Measurements from ENCODE around the gene CYP2A7. TPM values are rescaled to one million over a fixed set of nuclear protein-coding genes. Genes with fewer than 3 reads are reported as not detected.
"Not testable (repeated sequence)": the region's sequence is repeated elsewhere in the genome, so short reads cannot be mapped to it uniquely, and the experiment has no call there.

The CYP2A7 gene
- total RNA-seq, 1 donor from 2014 or later = not detected

DNA sequence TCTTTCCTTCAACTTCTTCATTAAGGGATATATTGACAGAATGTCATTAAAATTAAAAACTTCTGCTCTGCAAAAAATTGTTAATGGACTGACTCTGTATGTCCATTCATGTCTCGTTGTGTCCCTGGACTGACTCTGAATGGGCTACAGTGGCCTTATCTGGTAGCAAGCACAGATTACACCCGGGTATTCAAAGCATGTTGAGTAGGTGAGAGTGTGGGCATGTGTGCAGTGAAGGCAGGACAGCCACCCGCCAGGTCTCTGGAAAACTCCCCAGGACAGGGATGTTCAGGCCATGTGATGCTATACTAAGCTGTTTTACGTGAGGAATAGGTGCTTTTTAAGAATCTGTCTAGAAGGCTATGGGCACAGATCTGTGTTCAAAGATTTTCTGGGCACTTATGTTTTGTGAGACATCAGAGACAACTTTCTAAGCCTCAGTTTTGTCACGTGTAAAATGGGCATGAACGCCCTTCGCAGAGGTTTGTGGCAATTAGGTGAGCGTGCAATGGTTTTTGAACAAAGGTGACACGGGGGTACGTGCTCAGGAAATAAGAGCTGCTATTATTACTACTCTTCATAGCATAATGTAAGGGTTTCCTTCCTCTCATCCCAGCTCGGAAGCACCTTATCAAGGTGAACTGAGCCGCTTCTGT is 38.9 kb downstream of the CYP2A7 start:
- DNase-seq (ENCODE audit: low spot score) = not testable (repeated sequence)

DNA sequence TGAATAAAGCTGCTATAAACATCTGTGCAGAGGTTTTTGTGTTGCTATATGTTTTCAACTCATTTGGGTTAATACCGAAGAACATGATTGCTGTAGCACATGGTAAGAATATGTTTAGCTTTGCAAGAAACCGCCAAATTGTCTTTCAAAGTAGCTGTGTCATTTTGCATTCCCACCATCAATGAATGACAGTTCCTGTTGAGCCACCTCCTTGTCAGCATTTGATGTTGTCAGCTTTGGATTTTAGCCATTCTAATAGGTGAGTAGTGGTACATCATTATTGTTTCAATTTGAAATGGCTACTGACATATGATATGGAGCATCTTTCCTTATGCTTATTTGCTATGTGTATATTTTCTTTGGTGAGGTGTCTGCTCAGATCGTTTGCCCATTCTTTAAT is 40.0 kb downstream of the CYP2A7 start:
- DNase-seq (ENCODE audit: low spot score) = not testable (repeated sequence)

- not testable (repeated sequence) for DNase-seq (ENCODE audit: low spot score)
Measured at GRCh38 chr19:40838477-40838876, 43.6 kb downstream of the CYP2A7 start.

DNA sequence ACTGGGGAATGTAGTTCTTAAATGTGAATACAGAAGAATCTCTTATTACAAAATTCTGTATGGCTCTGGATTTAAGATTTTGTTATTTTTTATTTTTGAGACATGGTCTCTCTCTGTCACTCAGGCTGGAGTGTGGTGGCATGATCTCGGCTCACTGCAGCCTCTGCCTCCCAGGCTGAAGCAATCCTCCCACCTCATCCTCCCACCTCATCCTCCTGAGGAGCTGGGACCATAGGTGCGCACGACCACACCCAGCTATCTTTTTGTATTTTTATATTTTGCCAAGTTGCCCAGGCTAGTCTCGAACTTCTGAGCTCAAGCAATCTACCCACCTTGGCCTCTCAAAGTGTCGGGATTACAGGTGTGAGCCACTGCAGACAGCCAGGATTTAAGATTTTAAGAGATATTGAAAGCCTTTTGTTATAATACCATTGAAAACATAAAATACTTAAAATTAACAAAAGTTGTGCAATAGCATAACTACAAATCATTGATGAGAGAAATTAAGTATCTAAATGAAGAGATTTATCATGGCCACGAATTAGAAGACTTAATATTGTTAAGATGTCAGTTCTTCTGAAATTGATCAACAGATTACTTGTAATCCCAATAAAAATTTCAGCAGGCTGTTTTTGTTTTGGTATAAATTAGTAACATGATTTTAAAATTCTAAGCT is 45.1 kb downstream of the CYP2A7 start:
- DNase-seq (ENCODE audit: low spot score) = peak; percentile 20

GRCh38 chr19:40833728-40834533 is 48.1 kb downstream of the CYP2A7 start:
- not testable (repeated sequence) for DNase-seq (ENCODE audit: low spot score)

DNA sequence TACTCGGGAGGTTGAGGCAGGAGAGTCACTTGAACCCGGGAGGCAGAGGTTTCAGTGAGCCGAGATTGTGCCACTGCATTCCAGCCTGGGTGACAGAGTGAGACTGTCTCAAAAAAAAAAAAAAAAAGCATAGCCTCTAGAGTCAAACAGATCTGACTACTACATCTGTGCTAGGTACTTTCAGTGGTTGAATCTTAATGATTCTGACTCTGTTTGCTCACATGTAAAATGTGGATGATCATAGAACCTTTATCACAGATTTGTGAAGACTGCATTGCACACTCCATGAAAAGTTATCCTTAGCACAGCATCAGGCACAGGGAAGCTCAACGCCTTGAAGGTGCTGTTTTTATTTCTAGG is 49.6 kb downstream of the CYP2A7 start:
- not testable (repeated sequence) for DNase-seq (ENCODE audit: low spot score)

- peak; percentile 20 for DNase-seq (ENCODE audit: low spot score)
Measured at GRCh38 chr19:40831502-40832430, 50.3 kb downstream of the CYP2A7 start.

DNA sequence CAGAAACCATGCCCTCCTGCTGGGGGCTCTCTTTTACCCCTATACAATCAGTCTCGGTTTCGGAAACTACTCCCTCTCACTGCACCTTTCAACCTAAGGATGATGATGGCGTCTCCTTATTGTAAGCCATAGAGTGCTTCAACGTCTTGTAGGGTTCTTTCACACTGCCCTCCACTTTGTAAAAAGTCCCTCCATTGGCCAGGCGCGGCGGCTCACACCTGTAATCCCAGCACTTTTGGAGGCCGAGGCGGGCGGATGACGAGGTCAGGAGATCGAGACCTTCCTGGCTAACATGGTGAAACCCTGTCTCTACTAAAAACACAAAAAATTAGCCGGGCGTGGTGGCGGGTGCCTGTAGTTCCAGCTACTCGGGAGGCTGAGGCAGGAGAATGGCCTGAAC is 51.3 kb downstream of the CYP2A7 start:
- DNase-seq (ENCODE audit: low spot score) = peak; percentile 22

GRCh38 chr19:40829205-40829604 is 52.8 kb downstream of the CYP2A7 start:
- no peak for DNase-seq (ENCODE audit: low spot score)

DNA sequence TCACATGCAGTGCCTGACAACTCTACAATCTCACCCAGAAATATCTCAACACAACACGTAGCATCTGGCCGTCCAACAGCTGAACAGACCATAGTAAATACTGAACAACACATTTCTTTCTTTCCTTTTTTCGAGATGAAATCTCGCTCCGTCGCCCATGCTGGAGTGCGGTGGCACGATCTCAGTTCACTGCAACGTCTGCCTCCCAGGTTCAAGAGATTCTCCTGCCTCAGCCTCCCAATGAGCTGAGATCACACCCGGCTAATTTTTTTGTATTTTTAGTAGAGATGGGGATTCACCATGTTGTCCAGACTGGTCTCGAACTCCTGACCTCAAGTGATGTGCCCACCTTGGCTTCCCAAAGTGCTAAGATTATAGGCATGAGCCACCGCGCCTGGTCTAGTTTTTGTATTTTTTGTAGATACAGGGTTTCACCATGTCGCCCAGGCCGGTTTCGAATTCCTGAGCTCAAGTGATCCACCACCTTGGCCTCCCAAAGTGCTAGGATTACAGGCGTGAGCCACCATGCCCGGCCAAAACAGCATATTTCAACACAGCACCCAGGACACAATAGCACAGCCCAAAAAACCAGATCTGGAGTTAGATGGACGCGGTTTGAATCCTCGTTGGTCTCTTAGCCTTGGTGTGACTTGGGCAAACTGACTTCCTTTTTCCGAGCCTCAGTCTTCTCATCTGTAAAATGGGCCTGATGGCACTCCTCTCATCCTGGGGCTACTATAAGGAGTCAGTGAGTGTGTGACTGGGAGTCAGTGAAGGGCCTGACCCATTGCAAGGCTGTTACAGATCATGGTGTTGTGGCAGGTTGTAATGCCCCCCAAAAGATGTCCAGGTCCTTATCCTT is 54.4 kb downstream of the CYP2A7 start:
- peak; percentile 43 for DNase-seq (ENCODE audit: low spot score)

DNA sequence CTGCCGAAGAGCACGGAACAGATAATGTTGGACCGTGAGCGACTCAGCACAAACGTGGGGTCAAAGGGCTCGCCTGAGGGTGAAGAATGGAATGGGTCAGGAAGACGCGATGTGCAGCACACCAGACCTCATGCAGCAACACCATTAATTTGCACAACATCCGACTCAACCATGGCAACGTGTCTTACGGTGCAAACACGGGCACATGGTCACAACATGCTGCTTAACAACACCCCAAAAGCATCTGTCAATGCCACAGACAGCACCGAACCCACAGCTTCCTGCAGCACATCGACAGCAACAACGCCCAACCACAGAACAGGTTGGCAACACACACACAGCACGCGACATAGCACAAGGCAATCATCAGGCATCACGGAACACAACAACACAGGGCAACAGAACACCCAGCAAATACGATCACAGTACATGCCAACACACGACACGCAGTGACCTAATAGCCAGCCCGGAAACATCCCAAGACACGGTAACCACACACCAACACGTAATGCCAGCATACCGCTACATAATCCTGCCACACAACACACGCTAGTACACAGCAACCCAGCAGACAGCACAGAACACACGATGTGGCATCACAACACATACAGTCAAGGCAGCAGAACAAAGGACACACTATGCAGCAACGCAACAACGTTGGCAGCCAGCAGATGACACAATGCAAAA is 55.2 kb downstream of the CYP2A7 start:
- DNase-seq (ENCODE audit: low spot score) = peak; percentile 60

DNA sequence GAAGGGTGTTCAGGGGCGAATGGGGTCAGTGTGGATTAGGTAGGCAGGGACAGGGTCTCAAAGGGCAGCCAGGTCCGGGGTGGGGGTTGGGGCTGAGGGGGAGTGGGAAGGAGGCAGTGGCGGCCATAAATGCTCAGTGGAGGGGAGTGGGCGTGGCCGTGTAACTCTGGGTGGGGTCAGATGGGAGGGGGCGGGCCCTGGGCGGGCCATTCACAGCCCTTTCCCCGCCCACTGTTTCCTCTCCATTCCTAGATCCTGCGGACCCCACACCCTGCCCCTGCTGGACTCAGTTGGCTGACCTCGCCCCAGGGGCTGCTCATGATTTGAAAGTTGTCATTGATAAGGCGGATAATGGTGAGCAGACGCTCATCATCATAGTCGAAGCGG is 55.7 kb downstream of the CYP2A7 start:
- not testable (repeated sequence) for DNase-seq (ENCODE audit: low spot score)

GRCh38 chr19:40825460-40826095 is 56.5 kb downstream of the CYP2A7 start:
- peak; percentile 47 for DNase-seq (ENCODE audit: low spot score)

Other genes with a start within 250 kb of the CYP2A7 start
- gene NUMBL, start 191.6 kb downstream of the CYP2A7 start, total RNA-seq = 63.8 TPM
- 16.8 TPM for gene COQ8B, start 165.3 kb downstream of the CYP2A7 start, total RNA-seq
- 53.1 TPM for gene ITPKC, start 165.1 kb downstream of the CYP2A7 start, total RNA-seq
- gene ACTMAP, start 131.8 kb downstream of the CYP2A7 start, total RNA-seq = 5.6 TPM
- 41.3 TPM for gene SNRPA, start 131.0 kb downstream of the CYP2A7 start, total RNA-seq
- not detected for gene MIA, start 106.7 kb downstream of the CYP2A7 start, total RNA-seq
- gene RAB4B, start 104.0 kb downstream of the CYP2A7 start, total RNA-seq = 26.9 TPM
- gene EGLN2, start 83.0 kb downstream of the CYP2A7 start, total RNA-seq = 113 TPM
- 0.48 TPM for gene CYP2A6, start 31.8 kb downstream of the CYP2A7 start, total RNA-seq
- not detected for gene CYP2B6, start 109.1 kb upstream of the CYP2A7 start, total RNA-seq
- not detected for gene CYP2A13, start 206.2 kb upstream of the CYP2A7 start, total RNA-seq
- not detected for gene CYP2F1, start 232.2 kb upstream of the CYP2A7 start, total RNA-seq

Measured in mesenteric fat pad (tissue), 1 donor.